ENCODE data around the gene B4GALT5.

Gene B4GALT5

GRCh38 chr20:49713753-49714712 is at the start of gene B4GALT5:
TSS of gene B4GALT5 (minus strand) at chr20:49713878. CDS start at chr20:49713690, 188 bp downstream.
- TF ChIP-seq GATA1 (IDR thresholded peaks at IDR 0.05; ENCODE audit: low read depth, low read length) (no peak), POLR2A (IDR thresholded peaks at IDR 0.05; ENCODE audit: low read length) (no peak)
- DNase-seq, result peak; percentile 84 to 90

- TF ChIP-seq GATA1 (IDR thresholded peaks at IDR 0.05; ENCODE audit: low read depth, low read length), result no peak
- no peak for TF ChIP-seq POLR2A (IDR thresholded peaks at IDR 0.05; ENCODE audit: low read length)
- no peak for DNase-seq
These were observed 49.5 kb upstream of the B4GALT5 start for GRCh38 chr20:49762940-49763766.

- peak; percentile 12 to 39 for DNase-seq
These were observed 48.2 kb upstream of the B4GALT5 start for GRCh38 chr20:49761888-49762287.

- TF ChIP-seq POLR2A (IDR thresholded peaks at IDR 0.05; ENCODE audit: low read length) (no peak), GATA1 (IDR thresholded peaks at IDR 0.05; ENCODE audit: low read depth, low read length) (no peak)
- DNase-seq, result no peak
These were observed 45.7 kb upstream of the B4GALT5 start for GRCh38 chr20:49759266-49759950.

GRCh38 chr20:49758781-49759180 is 45.1 kb upstream of the B4GALT5 start:
- TF ChIP-seq POLR2A (IDR thresholded peaks at IDR 0.05; ENCODE audit: low read length) (no peak), GATA1 (IDR thresholded peaks at IDR 0.05; ENCODE audit: low read depth, low read length) (no peak)
- no peak for DNase-seq

GRCh38 chr20:49757597-49757996 is 43.9 kb upstream of the B4GALT5 start:
- no peak for DNase-seq
- TF ChIP-seq GATA1 (IDR thresholded peaks at IDR 0.05; ENCODE audit: low read depth, low read length) (no peak), POLR2A (IDR thresholded peaks at IDR 0.05; ENCODE audit: low read length) (no peak)

GRCh38 chr20:49756241-49756640 is 42.6 kb upstream of the B4GALT5 start:
- TF ChIP-seq GATA1 (IDR thresholded peaks at IDR 0.05; ENCODE audit: low read depth, low read length) (no peak), POLR2A (IDR thresholded peaks at IDR 0.05; ENCODE audit: low read length) (no peak)
- DNase-seq, result no peak

- no peak for DNase-seq
- no peak for TF ChIP-seq POLR2A (IDR thresholded peaks at IDR 0.05; ENCODE audit: low read length)
- no peak for TF ChIP-seq GATA1 (IDR thresholded peaks at IDR 0.05; ENCODE audit: low read depth, low read length)
These were observed 40.9 kb upstream of the B4GALT5 start for GRCh38 chr20:49754596-49754995.

- DNase-seq, result no peak
- no peak for TF ChIP-seq GATA1 (IDR thresholded peaks at IDR 0.05; ENCODE audit: low read depth, low read length)
- no peak for TF ChIP-seq POLR2A (IDR thresholded peaks at IDR 0.05; ENCODE audit: low read length)
These were observed 39.5 kb upstream of the B4GALT5 start for GRCh38 chr20:49753133-49753532.

GRCh38 chr20:49752201-49752903 is 38.7 kb upstream of the B4GALT5 start:
- DNase-seq, result no peak
- no peak for TF ChIP-seq GATA1 (IDR thresholded peaks at IDR 0.05; ENCODE audit: low read depth, low read length)
- TF ChIP-seq POLR2A (IDR thresholded peaks at IDR 0.05; ENCODE audit: low read length), result no peak

- no peak for DNase-seq
- TF ChIP-seq POLR2A (IDR thresholded peaks at IDR 0.05; ENCODE audit: low read length) (no peak), GATA1 (IDR thresholded peaks at IDR 0.05; ENCODE audit: low read depth, low read length) (no peak)
These were observed 37.7 kb upstream of the B4GALT5 start for GRCh38 chr20:49751397-49751736.

GRCh38 chr20:49750611-49751396 is 37.1 kb upstream of the B4GALT5 start:
- TF ChIP-seq POLR2A (IDR thresholded peaks at IDR 0.05; ENCODE audit: low read length) (no peak), GATA1 (IDR thresholded peaks at IDR 0.05; ENCODE audit: low read depth, low read length) (no peak)
- no peak for DNase-seq

GRCh38 chr20:49749625-49750024 is 35.9 kb upstream of the B4GALT5 start:
- TF ChIP-seq POLR2A (IDR thresholded peaks at IDR 0.05; ENCODE audit: low read length) (no peak), GATA1 (IDR thresholded peaks at IDR 0.05; ENCODE audit: low read depth, low read length) (no peak)
- no peak for DNase-seq

Data from erythroblast (primary cell).